Limb (tissue), 2 donors: ENCODE results near the gene SMAD3.

Experiments
- DNase-seq, 2 donors: peaks; one replicate each; pipeline ENCODE4 v3.0.0-alpha.2; 2016; ENCODE audit errors: extremely low spot score in 2 of 2

Gene SMAD3

DNA sequence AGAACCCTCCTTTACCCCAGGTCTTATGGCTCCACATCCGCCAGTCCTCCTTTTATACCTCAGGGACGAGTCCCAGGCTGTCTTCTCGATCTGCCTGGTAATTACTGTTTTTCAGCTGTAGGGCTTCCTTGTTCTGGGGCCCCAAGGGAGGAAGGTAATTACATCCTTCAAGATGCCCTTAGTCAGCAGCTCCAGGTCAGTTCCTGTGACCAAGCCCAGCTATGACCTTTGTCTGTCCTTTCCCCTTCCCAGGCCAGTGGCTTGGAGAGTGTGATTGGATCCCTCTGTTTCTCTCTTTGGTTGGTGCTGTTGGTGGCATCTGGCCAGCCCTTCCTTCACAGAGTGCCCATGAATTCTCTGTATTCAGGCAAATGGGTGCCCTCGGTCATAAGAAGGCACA lies 96.5 kb downstream of the SMAD3 start:
- DNase-seq, result no peak

DNA sequence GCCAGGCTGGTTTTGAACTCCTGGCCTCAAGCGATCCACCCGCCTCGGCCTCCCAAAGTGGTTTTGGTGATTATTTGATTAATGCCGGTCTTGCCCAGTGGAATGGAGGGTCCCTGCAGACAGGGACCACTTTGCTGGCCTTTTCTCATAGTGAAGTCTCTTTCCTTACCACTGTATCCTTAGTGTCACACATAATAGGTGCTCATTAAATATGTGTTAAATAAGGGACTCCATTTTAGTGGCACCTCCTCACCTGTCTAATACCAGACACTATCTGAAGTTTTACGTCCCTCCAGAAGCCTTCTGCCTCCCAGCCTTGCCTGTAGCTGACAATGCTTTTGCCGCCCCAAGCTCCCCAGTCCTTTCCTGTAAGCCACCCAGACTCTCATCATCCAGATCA lies 97.8 kb downstream of the SMAD3 start:
- DNase-seq, result no peak

DNA sequence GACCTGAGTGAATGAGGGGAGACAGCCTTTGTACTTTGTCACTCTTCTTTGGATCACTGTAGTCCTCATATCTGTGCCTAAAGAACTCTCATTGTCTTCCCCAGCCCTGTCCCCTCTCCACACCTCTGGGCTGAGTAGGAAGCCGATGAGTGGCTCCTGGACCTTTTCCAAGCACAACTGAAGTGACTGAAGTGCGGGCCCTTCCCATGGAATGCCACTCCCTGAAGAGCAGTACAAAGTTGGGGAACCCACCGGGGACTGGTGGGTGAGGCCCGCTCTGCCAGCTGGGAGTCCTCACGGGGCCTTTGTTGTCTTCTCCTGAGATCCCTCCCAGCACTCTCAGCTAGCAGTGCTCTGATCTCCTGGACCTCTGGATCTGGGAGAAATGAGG lies 99.0 kb downstream of the SMAD3 start:
- DNase-seq, result no peak

DNA sequence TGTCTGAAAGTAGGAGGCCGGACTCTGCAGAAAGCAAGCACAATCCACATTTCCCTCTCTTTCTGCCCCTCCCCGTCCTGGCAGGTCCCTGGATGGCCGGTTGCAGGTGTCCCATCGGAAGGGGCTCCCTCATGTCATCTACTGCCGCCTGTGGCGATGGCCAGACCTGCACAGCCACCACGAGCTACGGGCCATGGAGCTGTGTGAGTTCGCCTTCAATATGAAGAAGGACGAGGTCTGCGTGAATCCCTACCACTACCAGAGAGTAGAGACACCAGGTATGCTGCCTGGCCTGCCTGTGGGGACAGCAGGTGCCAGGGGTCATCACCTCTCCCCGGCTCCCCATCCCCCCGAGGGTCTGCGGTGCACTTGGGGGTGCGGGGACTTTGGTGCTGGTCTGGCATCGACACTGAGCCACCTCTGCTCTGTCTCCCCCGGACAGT lies 99.4 kb downstream of the SMAD3 start:
- no peak for DNase-seq

DNA sequence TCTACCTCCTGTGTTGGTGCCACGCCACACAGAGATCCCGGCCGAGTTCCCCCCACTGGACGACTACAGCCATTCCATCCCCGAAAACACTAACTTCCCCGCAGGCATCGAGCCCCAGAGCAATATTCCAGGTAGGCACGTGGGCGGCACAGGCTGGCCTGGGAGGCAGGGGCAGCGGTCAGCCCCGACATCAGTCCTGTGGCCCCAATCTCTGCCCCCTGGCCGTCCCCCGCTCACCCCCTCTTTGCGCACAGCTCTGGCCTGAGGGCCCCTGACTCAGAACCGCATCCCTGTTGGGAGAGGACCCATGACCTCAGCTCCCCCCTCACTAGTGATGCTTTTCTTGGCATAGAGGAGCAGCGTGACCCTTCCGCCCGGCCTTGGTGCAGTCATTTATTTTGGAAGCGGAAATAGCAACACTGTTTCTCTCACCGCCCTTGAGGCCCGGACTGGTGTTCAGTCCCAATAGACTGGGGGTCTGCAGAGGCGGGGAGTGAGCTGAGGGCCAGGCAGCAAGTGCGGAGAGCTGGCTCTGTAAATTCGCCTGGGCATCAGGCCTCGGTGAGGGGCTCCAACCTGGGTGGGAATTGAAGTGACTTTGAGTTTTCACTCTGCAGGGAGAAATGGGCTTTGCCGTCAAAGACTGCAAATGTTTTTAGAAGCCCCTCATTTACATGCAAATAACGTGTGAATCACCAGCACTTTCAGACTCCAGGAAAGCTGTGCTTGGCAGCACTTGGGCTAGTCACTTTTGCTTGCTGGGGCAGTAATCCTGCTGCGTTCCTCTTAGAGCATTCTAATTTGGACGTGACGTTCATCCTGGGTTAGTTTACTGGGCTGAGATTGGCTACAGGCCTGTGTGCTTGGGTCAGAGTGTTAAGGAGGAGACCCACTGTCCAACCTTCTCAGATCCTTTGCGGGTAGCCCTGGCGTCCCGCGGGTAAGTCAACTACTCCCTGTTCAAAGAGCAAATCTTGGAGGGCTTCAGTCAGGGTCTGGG lies 100.2 kb downstream of the SMAD3 start:
- no peak for DNase-seq

DNA sequence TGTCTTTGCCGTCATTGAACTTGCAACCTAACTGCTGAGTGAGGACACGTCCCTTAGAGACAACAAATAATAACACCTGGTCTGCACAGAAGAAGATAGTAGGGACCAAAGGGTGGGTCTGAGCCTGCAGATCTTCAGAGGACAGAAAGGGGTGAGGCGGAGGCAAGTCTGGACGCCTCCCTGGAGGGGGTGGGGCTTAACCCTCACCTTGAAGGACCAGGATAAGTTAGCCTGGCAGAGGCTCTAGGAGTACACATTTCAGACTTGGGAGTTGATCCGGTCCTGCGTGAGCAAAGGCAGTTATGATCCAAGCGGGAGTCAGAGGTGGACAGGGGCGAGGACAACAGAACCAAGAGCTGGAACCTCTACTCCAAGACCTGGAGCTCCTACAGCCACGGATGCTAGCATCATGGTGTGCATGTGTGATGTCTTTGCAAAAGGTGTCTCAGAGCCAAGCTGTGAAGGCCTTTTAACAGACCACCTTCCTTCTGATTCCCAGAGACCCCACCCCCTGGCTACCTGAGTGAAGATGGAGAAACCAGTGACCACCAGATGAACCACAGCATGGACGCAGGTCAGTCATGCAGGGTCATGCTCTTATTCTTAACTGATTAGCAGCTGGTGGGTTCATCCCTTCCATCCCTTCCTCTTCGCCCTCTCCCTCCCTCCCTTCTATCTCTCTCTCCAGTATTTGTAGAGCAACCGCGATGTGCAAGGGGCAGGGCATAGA lies 101.0 kb downstream of the SMAD3 start:
- DNase-seq, result no peak

DNA sequence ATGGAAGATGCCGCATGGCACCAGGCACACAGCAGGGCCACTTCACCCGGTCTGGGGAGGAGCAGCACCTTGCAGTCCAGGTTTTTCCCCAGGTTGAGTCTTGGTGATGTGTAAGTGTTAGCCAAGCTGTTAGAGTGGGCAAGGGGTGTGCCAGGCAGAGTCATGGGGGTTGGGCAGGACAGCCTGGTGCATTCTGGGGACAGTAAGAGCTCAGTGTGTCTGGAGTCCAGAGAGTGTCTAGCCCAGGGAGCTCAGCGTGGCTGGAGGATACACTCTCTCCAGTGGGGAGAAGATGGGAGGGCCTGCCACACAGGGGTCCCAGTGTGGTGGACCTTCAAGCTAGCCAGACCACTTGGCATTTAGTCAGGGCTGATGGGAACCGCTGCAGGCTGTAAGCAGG lies 101.7 kb downstream of the SMAD3 start:
- no peak for DNase-seq

DNA sequence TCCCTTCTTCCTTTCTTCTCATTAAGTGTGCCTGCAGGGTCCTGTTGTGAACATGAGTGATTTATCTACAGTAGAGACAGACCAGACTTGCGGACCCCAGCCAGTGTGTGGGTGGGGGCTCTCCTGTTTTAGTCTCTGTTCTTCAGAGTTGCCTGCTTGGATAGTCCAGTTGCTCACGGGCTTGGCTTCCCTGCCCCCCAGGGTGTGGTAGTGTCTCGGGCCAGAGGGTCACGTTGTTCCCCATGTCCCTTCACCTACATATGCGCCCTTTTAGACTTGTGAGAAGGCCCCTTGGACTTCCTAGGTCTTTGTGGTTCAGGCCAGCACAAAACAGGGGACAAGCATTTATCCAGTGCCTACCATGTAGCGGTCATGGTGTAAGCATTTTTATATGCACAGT lies 103.3 kb downstream of the SMAD3 start:
- no peak for DNase-seq

DNA sequence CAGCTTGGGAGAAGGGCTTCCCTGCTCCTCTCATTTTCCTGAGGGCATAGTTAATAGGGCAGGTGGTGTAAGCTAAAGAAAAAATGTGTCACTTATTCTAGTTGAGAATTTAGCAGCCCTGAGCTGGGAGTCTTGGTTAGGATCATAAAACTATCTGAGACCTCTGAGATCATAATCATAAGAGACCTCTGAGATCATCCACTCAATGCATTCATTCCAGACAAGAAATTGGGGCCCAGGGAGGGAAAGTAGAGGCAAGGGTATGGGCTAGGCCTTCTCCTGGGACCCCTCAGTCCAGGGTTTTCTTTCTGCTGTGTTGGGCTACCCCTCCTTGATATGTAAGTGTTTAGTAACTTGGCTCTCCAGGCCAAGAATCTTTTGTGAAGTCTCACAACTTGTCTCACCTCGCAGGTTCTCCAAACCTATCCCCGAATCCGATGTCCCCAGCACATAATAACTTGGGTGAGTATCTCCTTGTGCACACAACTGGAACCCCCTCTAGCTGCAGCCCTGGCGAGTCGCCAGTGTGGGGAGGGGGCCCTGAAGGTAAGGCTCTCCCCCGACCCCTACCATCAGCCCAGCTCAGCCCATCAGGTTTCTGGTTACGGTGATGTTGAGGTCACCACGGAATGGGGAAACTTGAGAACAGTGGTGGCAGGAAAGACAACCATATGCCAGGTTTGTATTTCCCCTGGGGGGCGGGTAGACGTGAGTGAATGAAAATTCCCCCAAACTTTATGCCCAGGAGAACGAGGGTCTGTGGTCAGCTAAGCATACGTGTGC lies 104.9 kb downstream of the SMAD3 start:
- DNase-seq, result no peak

DNA sequence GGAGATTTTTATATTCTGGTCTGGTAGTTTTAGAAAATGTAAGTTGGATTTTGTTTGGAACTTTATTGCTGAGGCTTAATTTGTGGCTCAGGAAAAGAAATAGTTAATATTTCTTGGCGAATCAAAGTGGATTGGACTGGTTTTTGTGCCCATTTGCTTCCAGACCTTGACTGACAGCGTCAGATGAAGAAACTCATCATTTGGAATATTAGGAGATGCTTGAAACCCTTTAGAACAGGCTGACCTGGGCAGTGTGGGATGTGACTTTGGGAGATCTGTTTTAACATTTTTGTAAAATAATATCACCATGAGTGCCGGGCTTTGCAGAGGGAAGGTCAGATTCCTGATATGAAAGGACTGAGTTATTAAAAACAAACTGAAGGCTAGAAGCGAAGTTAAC lies 106.1 kb downstream of the SMAD3 start:
- DNase-seq, result no peak

DNA sequence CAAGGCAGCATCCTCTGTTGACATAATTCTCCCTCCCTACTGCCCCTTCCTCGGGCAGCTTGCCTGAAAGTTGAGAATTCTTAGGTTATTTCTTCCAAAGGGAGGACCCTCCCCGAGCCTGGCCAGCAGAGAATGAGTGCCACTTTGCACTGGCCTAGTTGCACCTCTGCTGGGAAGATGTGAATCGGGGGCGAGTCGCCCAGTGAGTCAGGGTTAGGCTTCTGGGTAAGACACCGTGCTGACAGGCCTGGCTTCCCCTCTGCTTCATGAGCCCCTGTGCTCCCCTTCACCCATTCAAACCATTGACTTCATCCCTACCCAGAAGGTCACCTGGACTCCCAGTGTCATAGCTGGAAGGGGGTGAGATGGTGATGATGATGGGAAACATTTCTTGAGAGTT lies 106.8 kb downstream of the SMAD3 start:
- no peak for DNase-seq

DNA sequence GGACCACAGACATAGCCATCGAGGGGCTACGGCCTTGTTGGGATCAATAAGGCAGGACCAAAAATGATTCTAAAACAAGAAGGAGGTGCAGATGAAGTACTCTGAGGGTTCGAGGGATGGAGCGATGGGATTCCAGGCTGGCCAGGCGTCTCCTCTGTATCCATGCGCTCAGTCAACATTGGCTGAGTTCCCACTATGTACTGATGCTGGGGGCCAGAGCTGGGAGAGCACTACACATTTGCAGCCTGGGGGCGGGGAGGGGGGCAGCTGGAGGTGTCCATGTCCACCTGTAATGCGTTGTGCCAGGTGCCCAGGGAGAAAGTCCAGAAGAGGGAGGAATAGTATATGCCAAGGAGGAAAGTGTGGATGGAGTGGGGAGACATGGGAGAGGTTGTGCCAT lies 107.6 kb downstream of the SMAD3 start:
- DNase-seq, result no peak

DNA sequence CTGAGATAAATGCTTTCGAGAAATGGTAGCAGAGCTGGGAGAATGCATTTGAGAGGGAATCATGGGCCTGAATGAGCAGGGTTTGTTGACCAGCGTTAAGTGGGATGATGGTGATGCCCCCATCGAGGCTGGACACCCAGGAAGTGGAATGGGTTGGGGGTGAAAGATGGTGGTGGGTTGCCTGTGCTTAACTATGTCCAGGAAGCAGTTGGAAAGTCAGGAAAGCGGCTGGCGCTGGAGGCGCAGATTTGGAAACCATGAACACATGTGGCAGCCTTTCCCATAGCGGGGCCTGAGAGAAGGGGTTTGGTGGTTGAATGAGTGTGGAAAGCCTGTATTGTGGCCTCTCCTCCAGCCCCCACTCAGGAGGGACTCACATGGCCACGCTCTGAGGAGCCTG lies 108.4 kb downstream of the SMAD3 start:
- DNase-seq, result no peak

DNA sequence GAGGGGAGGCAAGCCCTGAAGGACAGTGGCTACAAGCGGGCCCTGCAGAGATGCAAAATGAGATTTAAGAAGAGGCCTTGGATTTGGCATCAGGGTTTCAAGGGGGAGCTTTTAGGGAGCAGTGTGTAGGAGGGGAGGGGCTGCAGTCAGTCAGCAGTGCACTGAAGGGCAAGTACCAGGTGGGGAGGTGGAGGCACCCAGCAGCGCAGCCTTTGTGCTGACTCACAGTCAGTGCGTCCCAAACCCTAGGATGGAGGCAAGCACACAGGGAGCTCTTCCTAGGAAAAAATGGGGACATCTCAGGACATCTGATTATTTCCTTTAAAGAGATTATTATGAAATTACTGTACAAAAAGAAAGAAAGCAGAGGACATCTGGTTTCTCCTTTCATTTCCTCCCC lies 109.0 kb downstream of the SMAD3 start:
- DNase-seq, result no peak

DNA sequence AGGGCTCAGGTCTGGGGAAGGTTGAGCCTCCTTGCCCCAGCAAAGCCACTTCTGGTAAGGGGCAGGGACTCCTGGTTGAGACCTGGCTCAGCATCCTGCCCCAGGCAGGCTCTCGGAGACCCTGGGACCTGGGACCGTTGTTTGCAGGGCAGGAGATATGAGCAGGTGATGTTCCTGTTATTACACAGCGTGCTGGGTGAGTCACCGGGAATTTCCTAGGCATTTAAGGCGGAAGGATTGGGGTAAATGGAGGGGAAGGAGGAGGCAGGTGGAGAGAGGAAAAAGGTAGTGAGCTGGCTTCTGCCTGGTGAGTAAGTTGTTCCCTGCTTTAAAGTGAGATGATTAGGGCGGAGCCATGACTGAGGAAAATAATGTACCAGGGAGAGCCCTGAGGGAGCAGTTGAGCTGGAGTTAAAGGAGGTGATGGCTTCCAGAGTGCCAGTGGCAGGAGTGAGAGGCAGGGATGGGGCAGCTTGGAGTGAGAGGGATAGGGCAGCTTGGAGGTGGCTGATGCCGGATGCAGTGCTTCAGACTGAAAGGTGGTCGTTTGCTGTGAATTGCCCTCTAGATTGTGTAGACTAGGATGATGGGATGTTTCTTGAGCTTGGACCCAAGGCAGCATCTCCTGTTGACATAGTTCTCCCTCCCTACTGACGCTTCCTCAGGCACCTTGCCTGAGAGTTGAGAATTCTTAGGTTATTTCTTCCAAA lies 109.6 kb downstream of the SMAD3 start:
- no peak for DNase-seq

DNA sequence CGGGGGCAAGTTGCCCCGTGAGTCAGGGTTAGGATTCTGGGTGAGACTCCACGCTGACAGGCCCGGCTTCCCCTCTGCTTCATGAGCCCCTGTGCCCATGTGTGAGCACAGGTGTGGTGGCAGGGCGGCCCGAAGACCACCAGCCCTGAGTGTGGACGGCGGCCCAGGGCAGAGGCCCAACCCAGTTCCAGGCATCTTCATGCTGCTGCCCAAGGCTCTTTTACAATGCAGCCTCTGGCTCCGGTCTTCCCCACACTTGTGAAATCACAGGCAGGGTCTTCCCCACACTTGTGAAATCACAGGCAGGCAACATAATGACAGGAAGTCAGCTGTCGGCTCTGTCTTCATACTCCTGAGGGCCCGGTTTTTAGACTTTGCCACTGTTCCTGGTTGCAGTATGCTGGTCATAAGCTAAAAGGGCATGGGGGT lies 110.3 kb downstream of the SMAD3 start:
- DNase-seq, result no peak

DNA sequence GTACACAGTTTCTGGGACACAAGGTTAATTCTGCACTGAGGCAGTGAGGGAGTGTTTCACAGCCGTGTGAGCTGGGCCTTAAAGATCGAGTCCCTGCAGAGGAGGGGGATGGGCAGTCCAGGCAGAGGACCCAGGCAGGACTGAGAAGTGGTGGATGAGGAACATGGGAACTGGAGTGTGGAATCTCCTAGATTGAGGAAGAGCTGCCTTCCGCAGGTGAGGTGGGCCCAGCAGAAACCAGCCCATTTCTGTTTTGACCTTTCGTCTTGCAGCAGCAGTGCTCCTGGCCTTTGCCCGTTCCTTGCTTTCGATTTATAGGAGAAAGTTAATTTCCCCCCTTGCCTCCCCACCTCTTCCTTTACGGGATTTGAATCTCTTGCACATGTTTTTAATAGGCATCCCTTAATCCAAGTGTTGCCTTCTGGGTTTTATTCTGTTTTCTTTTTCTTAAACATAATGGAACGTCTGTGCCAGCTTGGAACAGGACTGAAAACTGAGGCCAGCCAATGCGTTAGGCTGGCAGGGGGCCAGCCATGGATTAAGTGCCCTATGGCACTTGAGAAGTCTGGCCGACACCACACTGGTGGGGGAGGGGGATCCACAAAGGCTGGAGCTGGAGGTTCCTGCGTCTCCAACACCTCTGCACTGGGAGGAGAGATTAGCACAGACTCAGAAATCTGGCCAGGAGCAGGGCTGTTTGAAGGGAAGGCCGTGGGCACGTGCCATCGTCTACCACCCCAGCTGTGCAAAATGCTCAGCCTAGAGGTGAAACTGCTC lies 111.0 kb downstream of the SMAD3 start:
- DNase-seq, result peak in 1 of 2 donors; percentile 72

DNA sequence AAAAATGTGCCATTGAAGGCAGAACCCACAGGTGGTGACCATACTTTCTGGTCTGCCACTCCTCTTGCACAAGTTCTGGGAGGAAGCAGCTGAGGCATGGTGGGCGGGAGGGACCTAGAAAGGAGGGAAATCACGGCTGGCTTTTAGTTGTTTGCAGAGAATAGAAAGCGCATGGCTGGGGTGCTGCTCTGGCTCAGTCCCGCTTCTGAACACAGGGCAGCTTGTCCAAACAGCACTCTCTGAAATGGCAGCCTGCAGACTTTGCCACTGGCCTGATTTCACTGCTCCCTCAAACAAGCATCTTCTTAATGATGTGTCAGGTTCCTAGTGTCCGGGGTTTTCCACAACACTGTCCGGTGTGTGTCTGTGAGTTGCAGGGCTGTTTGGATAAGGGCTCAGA lies 112.3 kb downstream of the SMAD3 start:
- DNase-seq, result no peak

DNA sequence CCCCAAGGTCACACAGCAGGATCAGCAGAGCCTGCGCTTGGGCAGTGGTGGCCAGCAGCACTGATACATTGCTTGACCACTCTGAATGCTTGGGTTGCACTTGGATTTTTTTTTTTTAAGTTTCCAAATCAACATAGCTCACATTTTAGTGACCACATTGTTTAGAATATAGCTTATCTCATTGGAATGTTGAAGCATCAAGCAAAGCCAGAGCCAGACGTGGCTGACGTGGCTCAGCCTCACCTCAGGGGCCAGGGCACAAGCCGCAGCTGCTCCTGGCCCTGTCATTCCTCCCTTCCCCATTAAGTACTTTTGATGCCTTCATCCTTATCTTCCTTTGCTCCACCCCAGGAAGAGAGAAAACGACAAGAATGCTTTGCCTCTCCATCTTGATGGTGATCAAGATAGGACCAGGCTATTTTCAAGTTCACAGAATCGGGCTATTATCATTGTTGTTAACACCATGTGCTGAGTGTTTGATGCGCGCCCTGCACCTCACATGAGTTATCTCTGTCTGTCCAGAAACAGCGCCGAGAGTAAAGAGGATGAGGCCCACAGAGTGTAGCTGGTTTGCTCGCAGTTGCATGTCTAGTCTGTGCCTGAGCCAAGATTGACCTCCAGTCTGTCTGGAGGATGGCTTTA lies 113.3 kb downstream of the SMAD3 start:
- DNase-seq, result no peak

DNA sequence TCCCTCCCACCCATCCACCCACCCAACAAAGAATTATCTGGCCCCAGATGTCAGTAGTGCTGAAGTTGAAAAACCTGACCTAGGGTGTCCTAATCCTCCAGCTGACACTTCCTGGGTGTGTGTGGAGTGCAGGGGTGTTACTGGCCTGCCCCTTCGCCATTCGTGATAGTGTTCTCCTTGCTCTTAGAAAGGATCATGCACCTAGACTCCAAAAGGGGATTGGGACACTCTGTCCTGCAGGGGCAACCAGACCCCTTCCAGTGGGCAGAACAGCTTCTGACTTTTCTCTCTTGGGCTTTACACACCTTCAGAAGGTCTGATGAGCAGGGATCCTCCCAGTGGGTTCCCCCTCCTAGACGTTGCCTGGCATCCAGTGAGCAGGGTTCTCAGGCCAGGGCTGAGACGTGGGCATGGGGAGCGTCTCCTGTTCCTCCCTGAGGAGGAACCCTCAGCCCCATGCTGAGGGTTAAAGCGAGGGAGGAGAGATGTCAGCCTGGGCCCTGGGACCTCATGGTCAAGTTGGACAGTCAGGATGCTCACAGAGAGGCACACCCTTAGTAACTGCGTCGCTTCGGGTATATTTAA lies 114.1 kb downstream of the SMAD3 start:
- no peak for DNase-seq
